HEK293 (cell line): Measurements from ENCODE around the gene CAPN15.
A peak's percentile ranks its signal among the peaks of the same experiment; 100 is the strongest.

Experiments used
- OVOL3 ChIP-seq: fragments of 450-650 bp; formaldehyde crosslinking; IDR thresholded peaks from 2 replicates; pipeline ENCODE4 v1.5.1; 2016; ENCODE audit warnings: missing biosample characterization, missing genetic modification characterization
- TRIM28 ChIP-seq: IDR thresholded peaks from 2 replicates; pipeline ENCODE4 v1.6.1; 2011; ENCODE audit warnings: low read length, control low read depth, borderline replicate concordance
- ZBTB7A ChIP-seq: fragments of 450-650 bp; formaldehyde crosslinking; IDR thresholded peaks from 2 replicates; pipeline ENCODE4 v1.5.1; 2016; ENCODE audit warnings: low read depth, missing biosample characterization, missing genetic modification characterization
- ZNF274 ChIP-seq, 2 experiments: fragments of 200-500 bp in 1 of 2; fragments of 450-650 bp in 1 of 2; sonication (Bioruptor generic) in 1 of 2; formaldehyde crosslinking in 1 of 2; IDR thresholded peaks; 2 replicates each; pipeline versions ENCODE4 v1.5.1 to v1.6.1; 2014 to 2016; ENCODE audit warnings: borderline replicate concordance in 1 of 2, inconsistent platforms in 1 of 2, low read length in 1 of 2, missing biosample characterization in 1 of 2, missing genetic modification characterization in 1 of 2
- ZNF324 ChIP-seq: fragments of 450-650 bp; formaldehyde crosslinking; IDR thresholded peaks from 2 replicates; pipeline ENCODE4 v1.5.1; 2016; ENCODE audit warnings: missing biosample characterization, missing genetic modification characterization
- ZNF335 ChIP-seq: fragments of 450-650 bp; formaldehyde crosslinking; conservative IDR thresholded peaks from 2 replicates; pipeline ENCODE4 v1.5.1; 2016; ENCODE audit warnings: missing biosample characterization, missing genetic modification characterization
- ZNF423 ChIP-seq: fragments of 450-650 bp; formaldehyde crosslinking; IDR thresholded peaks from 2 replicates; pipeline ENCODE4 v1.5.1; 2016; ENCODE audit warnings: missing biosample characterization, missing genetic modification characterization
- ZNF76 ChIP-seq: fragments of 450-650 bp; formaldehyde crosslinking; IDR thresholded peaks from 2 replicates; pipeline ENCODE4; 2016; ENCODE audit warnings: low read depth, missing biosample characterization, missing genetic modification characterization, borderline replicate concordance
- TF ChIP-seq, protein P1 (sequence below): fragments of 450-650 bp; formaldehyde crosslinking; IDR thresholded peaks from 2 replicates; pipeline ENCODE4 v1.5.1; 2016; ENCODE audit warnings: missing biosample characterization, missing genetic modification characterization
- TF ChIP-seq, protein P2 (sequence below): fragments of 450-650 bp; formaldehyde crosslinking; IDR thresholded peaks from 2 replicates; pipeline ENCODE4 v1.5.1; 2016; ENCODE audit warnings: missing biosample characterization, missing genetic modification characterization
- TF ChIP-seq, protein P3 (sequence below): fragments of 450-650 bp; formaldehyde crosslinking; IDR thresholded peaks from 2 replicates; pipeline ENCODE4 v1.5.1; 2016; ENCODE audit warnings: missing biosample characterization, missing genetic modification characterization
- TF ChIP-seq, protein P4 (sequence below): sonication (generic); formaldehyde crosslinking; IDR thresholded peaks from 2 replicates; pipeline ENCODE4 v1.8.1; 2022; ENCODE audit warnings: mild to moderate bottlenecking, moderate library complexity, missing genetic modification reagents
- TF ChIP-seq, protein P5 (sequence below): fragments of 450-650 bp; formaldehyde crosslinking; IDR thresholded peaks from 2 replicates; pipeline ENCODE4 v1.5.1; 2016; ENCODE audit warnings: missing biosample characterization, missing genetic modification characterization, borderline replicate concordance

DNA sequence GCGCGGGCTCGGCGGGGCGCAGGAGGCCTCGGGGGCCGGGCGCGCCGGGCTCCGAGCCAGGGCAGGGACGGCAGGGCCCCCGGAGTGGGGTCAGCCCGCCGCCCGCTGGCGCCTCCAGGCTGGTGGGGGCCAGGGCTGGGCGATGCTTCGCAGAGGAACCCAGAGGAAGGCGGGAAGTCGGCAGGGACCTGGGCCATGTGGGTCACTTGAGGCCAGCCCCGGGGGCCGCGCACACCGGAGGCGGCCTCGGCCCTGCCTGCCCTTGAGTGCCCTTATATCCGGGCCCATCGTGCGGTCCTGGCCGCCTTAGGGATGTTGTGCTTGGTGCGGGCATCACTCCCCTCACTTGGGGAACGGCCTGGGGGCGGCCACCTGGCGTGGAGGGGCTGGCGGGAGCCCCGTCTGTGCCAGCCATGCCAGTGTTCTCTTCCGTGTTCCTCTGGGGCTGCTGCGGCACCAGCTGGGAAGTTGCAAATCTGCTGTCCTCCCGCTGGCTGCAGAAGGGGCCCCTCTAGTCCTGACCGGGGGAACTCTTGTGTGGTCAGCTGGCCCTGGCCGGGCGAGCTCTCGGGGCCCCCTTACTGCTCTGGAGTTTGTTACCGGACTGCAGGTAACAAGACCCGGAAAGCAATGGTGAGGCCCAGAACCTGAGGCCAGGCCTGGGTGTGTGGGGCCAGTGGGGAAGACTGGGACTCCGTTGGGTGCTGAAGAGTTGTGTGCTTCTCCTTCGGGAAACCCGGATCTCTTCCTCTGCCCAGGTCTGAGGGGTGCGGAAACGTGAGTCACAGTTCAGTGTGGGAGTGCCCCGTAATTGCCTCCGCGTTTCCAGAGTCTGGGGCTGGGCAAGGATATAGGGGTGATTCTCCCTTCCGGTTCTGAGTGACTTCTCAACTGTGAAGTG lies 849 bp downstream of the CAPN15 start:
- TF ChIP-seq, protein P1, sequence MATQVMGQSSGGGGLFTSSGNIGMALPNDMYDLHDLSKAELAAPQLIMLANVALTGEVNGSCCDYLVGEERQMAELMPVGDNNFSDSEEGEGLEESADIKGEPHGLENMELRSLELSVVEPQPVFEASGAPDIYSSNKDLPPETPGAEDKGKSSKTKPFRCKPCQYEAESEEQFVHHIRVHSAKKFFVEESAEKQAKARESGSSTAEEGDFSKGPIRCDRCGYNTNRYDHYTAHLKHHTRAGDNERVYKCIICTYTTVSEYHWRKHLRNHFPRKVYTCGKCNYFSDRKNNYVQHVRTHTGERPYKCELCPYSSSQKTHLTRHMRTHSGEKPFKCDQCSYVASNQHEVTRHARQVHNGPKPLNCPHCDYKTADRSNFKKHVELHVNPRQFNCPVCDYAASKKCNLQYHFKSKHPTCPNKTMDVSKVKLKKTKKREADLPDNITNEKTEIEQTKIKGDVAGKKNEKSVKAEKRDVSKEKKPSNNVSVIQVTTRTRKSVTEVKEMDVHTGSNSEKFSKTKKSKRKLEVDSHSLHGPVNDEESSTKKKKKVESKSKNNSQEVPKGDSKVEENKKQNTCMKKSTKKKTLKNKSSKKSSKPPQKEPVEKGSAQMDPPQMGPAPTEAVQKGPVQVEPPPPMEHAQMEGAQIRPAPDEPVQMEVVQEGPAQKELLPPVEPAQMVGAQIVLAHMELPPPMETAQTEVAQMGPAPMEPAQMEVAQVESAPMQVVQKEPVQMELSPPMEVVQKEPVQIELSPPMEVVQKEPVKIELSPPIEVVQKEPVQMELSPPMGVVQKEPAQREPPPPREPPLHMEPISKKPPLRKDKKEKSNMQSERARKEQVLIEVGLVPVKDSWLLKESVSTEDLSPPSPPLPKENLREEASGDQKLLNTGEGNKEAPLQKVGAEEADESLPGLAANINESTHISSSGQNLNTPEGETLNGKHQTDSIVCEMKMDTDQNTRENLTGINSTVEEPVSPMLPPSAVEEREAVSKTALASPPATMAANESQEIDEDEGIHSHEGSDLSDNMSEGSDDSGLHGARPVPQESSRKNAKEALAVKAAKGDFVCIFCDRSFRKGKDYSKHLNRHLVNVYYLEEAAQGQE (tag by site-specific recombination) = no peak
- TF ChIP-seq, protein P2, sequence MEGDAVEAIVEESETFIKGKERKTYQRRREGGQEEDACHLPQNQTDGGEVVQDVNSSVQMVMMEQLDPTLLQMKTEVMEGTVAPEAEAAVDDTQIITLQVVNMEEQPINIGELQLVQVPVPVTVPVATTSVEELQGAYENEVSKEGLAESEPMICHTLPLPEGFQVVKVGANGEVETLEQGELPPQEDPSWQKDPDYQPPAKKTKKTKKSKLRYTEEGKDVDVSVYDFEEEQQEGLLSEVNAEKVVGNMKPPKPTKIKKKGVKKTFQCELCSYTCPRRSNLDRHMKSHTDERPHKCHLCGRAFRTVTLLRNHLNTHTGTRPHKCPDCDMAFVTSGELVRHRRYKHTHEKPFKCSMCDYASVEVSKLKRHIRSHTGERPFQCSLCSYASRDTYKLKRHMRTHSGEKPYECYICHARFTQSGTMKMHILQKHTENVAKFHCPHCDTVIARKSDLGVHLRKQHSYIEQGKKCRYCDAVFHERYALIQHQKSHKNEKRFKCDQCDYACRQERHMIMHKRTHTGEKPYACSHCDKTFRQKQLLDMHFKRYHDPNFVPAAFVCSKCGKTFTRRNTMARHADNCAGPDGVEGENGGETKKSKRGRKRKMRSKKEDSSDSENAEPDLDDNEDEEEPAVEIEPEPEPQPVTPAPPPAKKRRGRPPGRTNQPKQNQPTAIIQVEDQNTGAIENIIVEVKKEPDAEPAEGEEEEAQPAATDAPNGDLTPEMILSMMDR (tag by site-specific recombination) = no peak
- peak; percentile 62; the same call in 1 of the 2 replicates for TF ChIP-seq ZNF76 (tag by site-specific recombination)
- no peak for TF ChIP-seq ZNF423 (tag by site-specific recombination)
- TF ChIP-seq TRIM28 = no peak
- no peak for TF ChIP-seq ZNF274 (IDR thresholded peaks at IDR 0.05; ENCODE audit: low read length)
- no peak for TF ChIP-seq ZNF274 (tag by site-specific recombination; IDR thresholded peaks at IDR 0.05; ENCODE audit: borderline replicate concordance)
- TF ChIP-seq OVOL3 (tag by site-specific recombination) = no peak
- no peak for TF ChIP-seq ZNF324 (tag by site-specific recombination)
- no peak for TF ChIP-seq ZBTB7A (tag by site-specific recombination)
- TF ChIP-seq, protein P3, sequence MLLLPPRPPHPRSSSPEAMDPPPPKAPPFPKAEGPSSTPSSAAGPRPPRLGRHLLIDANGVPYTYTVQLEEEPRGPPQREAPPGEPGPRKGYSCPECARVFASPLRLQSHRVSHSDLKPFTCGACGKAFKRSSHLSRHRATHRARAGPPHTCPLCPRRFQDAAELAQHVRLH = no peak
- TF ChIP-seq, protein P4, sequence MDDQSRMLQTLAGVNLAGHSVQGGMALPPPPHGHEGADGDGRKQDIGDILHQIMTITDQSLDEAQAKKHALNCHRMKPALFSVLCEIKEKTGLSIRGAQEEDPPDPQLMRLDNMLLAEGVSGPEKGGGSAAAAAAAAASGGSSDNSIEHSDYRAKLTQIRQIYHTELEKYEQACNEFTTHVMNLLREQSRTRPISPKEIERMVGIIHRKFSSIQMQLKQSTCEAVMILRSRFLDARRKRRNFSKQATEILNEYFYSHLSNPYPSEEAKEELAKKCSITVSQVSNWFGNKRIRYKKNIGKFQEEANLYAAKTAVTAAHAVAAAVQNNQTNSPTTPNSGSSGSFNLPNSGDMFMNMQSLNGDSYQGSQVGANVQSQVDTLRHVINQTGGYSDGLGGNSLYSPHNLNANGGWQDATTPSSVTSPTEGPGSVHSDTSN (CRISPR knock-in tag) = no peak
- peak; percentile 93 for TF ChIP-seq ZNF335 (tag by site-specific recombination)
- TF ChIP-seq, protein P5, sequence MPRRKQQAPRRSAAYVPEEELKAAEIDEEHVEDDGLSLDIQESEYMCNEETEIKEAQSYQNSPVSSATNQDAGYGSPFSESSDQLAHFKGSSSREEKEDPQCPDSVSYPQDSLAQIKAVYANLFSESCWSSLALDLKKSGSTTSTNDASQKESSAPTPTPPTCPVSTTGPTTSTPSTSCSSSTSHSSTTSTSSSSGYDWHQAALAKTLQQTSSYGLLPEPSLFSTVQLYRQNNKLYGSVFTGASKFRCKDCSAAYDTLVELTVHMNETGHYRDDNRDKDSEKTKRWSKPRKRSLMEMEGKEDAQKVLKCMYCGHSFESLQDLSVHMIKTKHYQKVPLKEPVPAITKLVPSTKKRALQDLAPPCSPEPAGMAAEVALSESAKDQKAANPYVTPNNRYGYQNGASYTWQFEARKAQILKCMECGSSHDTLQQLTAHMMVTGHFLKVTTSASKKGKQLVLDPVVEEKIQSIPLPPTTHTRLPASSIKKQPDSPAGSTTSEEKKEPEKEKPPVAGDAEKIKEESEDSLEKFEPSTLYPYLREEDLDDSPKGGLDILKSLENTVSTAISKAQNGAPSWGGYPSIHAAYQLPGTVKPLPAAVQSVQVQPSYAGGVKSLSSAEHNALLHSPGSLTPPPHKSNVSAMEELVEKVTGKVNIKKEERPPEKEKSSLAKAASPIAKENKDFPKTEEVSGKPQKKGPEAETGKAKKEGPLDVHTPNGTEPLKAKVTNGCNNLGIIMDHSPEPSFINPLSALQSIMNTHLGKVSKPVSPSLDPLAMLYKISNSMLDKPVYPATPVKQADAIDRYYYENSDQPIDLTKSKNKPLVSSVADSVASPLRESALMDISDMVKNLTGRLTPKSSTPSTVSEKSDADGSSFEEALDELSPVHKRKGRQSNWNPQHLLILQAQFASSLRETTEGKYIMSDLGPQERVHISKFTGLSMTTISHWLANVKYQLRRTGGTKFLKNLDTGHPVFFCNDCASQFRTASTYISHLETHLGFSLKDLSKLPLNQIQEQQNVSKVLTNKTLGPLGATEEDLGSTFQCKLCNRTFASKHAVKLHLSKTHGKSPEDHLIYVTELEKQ (tag by site-specific recombination) = no peak
